K562 (cell line): Measurements from ENCODE around the gene BOLA3. TPM values are rescaled to one million over a fixed set of nuclear protein-coding genes. Genes with fewer than 3 reads are reported as not detected.

Experiments
- ADNP ChIP-seq: fragments of 200-800 bp; sonication (Bioruptor generic); IDR thresholded peaks from 2 replicates; pipeline ENCODE4 v1.6.1; 2016; ENCODE audit warnings: missing genetic modification characterization, missing compliant biosample characterization
- CHD7 ChIP-seq: fragments of 200-600 bp; sonication (generic); IDR thresholded peaks from one replicate; pipeline ENCODE4 v1.6.1; 2012; ENCODE audit warnings: mild to moderate bottlenecking, low read depth, low read length, inconsistent platforms
- DLX4 ChIP-seq: fragments of 250-450 bp; sonication (Bioruptor Pico); IDR thresholded peaks from 2 replicates; pipeline ENCODE4 v1.6.1; 2021; ENCODE audit warnings: mild to moderate bottlenecking
- ERF ChIP-seq: fragments of 450-650 bp; formaldehyde crosslinking; IDR thresholded peaks from 2 replicates; pipeline ENCODE4 v1.4.0; 2020; ENCODE audit warnings: mild to moderate bottlenecking, mixed read lengths
- FOSL1 ChIP-seq: fragments of 200-800 bp; sonication (Bioruptor generic); conservative IDR thresholded peaks from 2 replicates; pipeline ENCODE4 v1.6.1; 2016; ENCODE audit warnings: missing genetic modification characterization, missing compliant biosample characterization
- NEUROD1 ChIP-seq: fragments of 150-350 bp; IDR thresholded peaks from 2 replicates; pipeline ENCODE4 v1.6.1; 2014; ENCODE audit warnings: borderline replicate concordance, low read length, low read depth; ENCODE audit not compliant: partially characterized antibody
- POLR2H ChIP-seq: IDR thresholded peaks from 2 replicates; pipeline ENCODE4 v1.6.1; 2016; ENCODE audit warnings: missing genetic modification characterization, low read depth, mild to moderate bottlenecking, control low read depth, missing compliant biosample characterization, moderate library complexity
- SAFB2 ChIP-seq: fragments of 200-400 bp; formaldehyde crosslinking; IDR thresholded peaks from 2 replicates; pipeline ENCODE4 v1.6.1; 2018; ENCODE audit warnings: borderline replicate concordance, low read length, low read depth, moderate library complexity; ENCODE audit not compliant: severe bottlenecking
- STAT5A ChIP-seq: IDR thresholded peaks from 2 replicates; pipeline ENCODE4 v1.6.1; 2012; ENCODE audit warnings: low read length, inconsistent platforms, borderline replicate concordance
- ZMIZ1 ChIP-seq, 2 experiments: fragments of 150-350 bp in 1 of 2; IDR thresholded peaks; 2 replicates each; pipeline ENCODE4 v1.6.1; 2012 to 2016; ENCODE audit warnings: low read depth in 2 of 2, low read length in 2 of 2, mild to moderate bottlenecking in 1 of 2, moderate library complexity in 1 of 2
- ZNF24 ChIP-seq: fragments of 450-650 bp; IDR thresholded peaks from 2 replicates; pipeline ENCODE4 v1.6.1; 2016
- ZNF584 ChIP-seq: fragments of 200-800 bp; sonication (Bioruptor generic); IDR thresholded peaks from 2 replicates; pipeline ENCODE4 v1.6.1; 2016; ENCODE audit warnings: low read depth, mild to moderate bottlenecking, missing genetic modification characterization, missing compliant biosample characterization
- ZNF707 ChIP-seq: fragments of 250-450 bp; sonication (Bioruptor Pico); conservative IDR thresholded peaks from 2 replicates; pipeline ENCODE4 v1.8.0; 2022; ENCODE audit warnings: inconsistent platforms, mild to moderate bottlenecking, moderate library complexity
- polyA plus RNA-seq, 8 experiments: library from polyadenylated mRNA; depleted of rRNA in 4 of 8; stranded (reverse) in 5 of 8; unstranded in 3 of 8; fragments of >200 nt; fragmentation: Nextera tagmentation in 2 of 8; fragmentation: Illumina TruSeq in 1 of 8; extraction: Ambion mirVana in 2 of 8; extraction: Trizol in 1 of 8; gene quantifications; 2 replicates each; pipeline versions ENCODE4 v1.2.1 to v1.2.3, GENCODE V29; 2011 to 2014; ENCODE audit warnings: inconsistent platforms in 1 of 8, missing spikeins in 1 of 8
- total RNA-seq, 7 experiments: library from RNA; depleted of rRNA in 6 of 7; stranded (reverse); fragments of >200 nt in 6 of 7; fragmentation: Illumina TruSeq in 2 of 7; extraction: Trizol in 2 of 7; gene quantifications; 2 replicates each; pipeline versions ENCODE4 v1.2.1 to v1.2.3, GENCODE V29; 2011 to 2021; ENCODE audit warnings: low replicate concordance in 1 of 7

BOLA3 gene
- total and polyA plus RNA-seq, 9 of the 15 experiments (the other 6 are each of a cell fraction or from before 2014, with no cell fraction given), result 149 to 619 (median 255) TPM

- TF ChIP-seq CHD7 (no peak), ERF (CRISPR knock-in tag) (0 out of 2 replicates have a peak, but pooled peaks have one; percentile 17), FOSL1 (tag) (0 out of 2 replicates have a peak, but pooled peaks have one; percentile 47), POLR2H (tag) (peak; percentile 69), STAT5A (0 out of 2 replicates have a peak, but pooled peaks have one; percentile 33), ZNF584 (CRISPR knock-in tag) (no peak), NEUROD1 (peak; percentile 26), SAFB2 (no peak), ZMIZ1 (IDR thresholded peaks at IDR 0.05; ENCODE audit: low read depth in 2 of 2, low read length in 2 of 2) (0 out of 4 replicates have a peak, but pooled peaks of 1 of the 2 experiments have one; percentile 59), ADNP (tag) (0 out of 2 replicates have a peak, but pooled peaks have one; percentile 35), DLX4 (CRISPR knock-in tag) (no peak), ZNF24 (no peak), ZNF707 (CRISPR knock-in tag) (no peak)
Measured at GRCh38 chr2:74186038-74186437, 38.3 kb upstream of the BOLA3 start (continued).
